G401 (cell line): Measurements from ENCODE around the gene EPN1. TPM values are rescaled to one million over a fixed set of nuclear protein-coding genes. Genes with fewer than 3 reads are reported as not detected.

ENCODE experiments used
- DNase-seq: peaks from one replicate; pipeline ENCODE4 v3.0.0-alpha.2; 2015; ENCODE audit warnings: low spot score
- in situ Hi-C: cut with HindIII; loops from 2 replicates; pipeline ENCODE4 v1.10.0; 2016; ENCODE audit warnings: low sequenced_read_pairs, mixed read lengths
- total RNA-seq: library from RNA; depleted of rRNA; stranded (reverse); fragments of >200 nt; shearing (Covaris generic); gene quantifications from 2 replicates; pipeline ENCODE4 v1.2.3, GENCODE V29; 2014

The EPN1 gene
- total RNA-seq, 1 experiment from 2014 or later: 89.1 TPM

- no peak for DNase-seq
- in situ Hi-C loops: no loop called here
Observed at GRCh38 chr19:55674459-55674840, 576 bp upstream of the EPN1 start.

GRCh38 chr19:55675661-55676354 is 782 bp downstream of the EPN1 start:
- in situ Hi-C loops: no loop called here
- no peak for DNase-seq

GRCh38 chr19:55676383-55676782 is 1.4 kb downstream of the EPN1 start:
- peak; percentile 46 for DNase-seq
- in situ Hi-C loops: no loop called here

- DNase-seq: no peak
- in situ Hi-C loops: no loop called here
Observed at GRCh38 chr19:55676889-55677505, 2.0 kb downstream of the EPN1 start.

- no peak for DNase-seq
- in situ Hi-C loops: no loop called here
Observed at GRCh38 chr19:55677572-55678028, 2.6 kb downstream of the EPN1 start.

GRCh38 chr19:55678121-55678671 is 3.2 kb downstream of the EPN1 start:
- in situ Hi-C loops: no loop called here
- no peak for DNase-seq

GRCh38 chr19:55679343-55680257 is 4.6 kb downstream of the EPN1 start:
- in situ Hi-C loops: no loop called here
- DNase-seq: no peak

GRCh38 chr19:55680339-55681130 is 5.5 kb downstream of the EPN1 start:
- in situ Hi-C loops: no loop called here
- no peak for DNase-seq

- DNase-seq: no peak
- in situ Hi-C loops: no loop called here
Observed at GRCh38 chr19:55681131-55682092, 6.4 kb downstream of the EPN1 start.

- DNase-seq: no peak
- in situ Hi-C loops: no loop called here
Observed at GRCh38 chr19:55683449-55684261, 8.6 kb downstream of the EPN1 start.

GRCh38 chr19:55684946-55685681 is 10.1 kb downstream of the EPN1 start:
- in situ Hi-C loops: no loop called here
- DNase-seq: no peak

- in situ Hi-C loops: no loop called here
Observed at GRCh38 chr19:55685776-55686175, 10.8 kb downstream of the EPN1 start.

GRCh38 chr19:55686311-55687050 is 11.5 kb downstream of the EPN1 start:
- no peak for DNase-seq
- in situ Hi-C loops: no loop called here

More at GRCh38 chr19:55685776-55686175, 10.8 kb downstream of the EPN1 start:
- no peak for DNase-seq

- in situ Hi-C loops: no loop called here
- no peak for DNase-seq
Observed at GRCh38 chr19:55687281-55688201, 12.5 kb downstream of the EPN1 start.
